ENCODE measurements around the gene GSG1L. TPM values are rescaled to one million over a fixed set of nuclear protein-coding genes. Genes with fewer than 3 reads are reported as not detected.

The GSG1L gene
- total and polyA plus RNA-seq, 9 of the 15 experiments (the other 6 are each of a cell fraction or from before 2014, with no cell fraction given), result not detected

- ChIA-PET POLR2A (interaction anchor here (0.9 kb wide), 1 partner anchor 9 kb away, joined by 3 read pairs; no protein-coding TSS in a partner anchor), CTCF (ENCODE audit: low intra/inter-chr PET ratio) (no interaction called here)
- no TSS peak for BruUV-seq (replicated peaks)
- Histone ChIP-seq H2AFZ (ENCODE audit: low read depth, low read length) (no peak overlapping the region), H3K27ac (ENCODE audit: extremely low read depth, low read depth, low read length) (no peak overlapping the region), H3K4me2 (ENCODE audit: insufficient read depth, low read length) (no peak overlapping the region), H3K79me2 (ENCODE audit: control insufficient read depth, insufficient read depth, low read length) (no peaks in the 10 kb centered on the region), H3K27me3 (ENCODE audit: control insufficient read depth in 2 of 2, insufficient read depth in 2 of 2, low read length in 2 of 2) (peaks cover 14 to 47% of the 10 kb centered on the region in 2 experiments; a peak in 4 of 5 replicates), H3K4me3 (no peak overlapping the region), H3K36me3 (ENCODE audit: control insufficient read depth, insufficient read depth, low read length) (no peaks in the 10 kb centered on the region), H3K9me3 (replicated peaks; ENCODE audit: control insufficient read depth, insufficient read depth, low read depth, low read length) (no peaks in the 10 kb centered on the region), H3K4me1 (replicated peaks in 1 of 2; ENCODE audit: control insufficient read depth in 2 of 2, insufficient read depth in 2 of 2, low read length in 2 of 2) (no peaks in the 10 kb centered on the region; a peak in 1 of 5 replicates), H3K9me1 (ENCODE audit: control insufficient read depth, insufficient read depth, low read length) (no peaks in the 10 kb centered on the region), H4K20me1 (replicated peaks; ENCODE audit: control insufficient read depth, insufficient read depth, low read length) (peaks cover 3% of the 10 kb centered on the region; the same call in 1 of the 2 replicates), H3K9ac (ENCODE audit: insufficient read depth in 1 of 2, low read depth in 2 of 2, low read length in 2 of 2) (no peak overlapping the region)
- in situ Hi-C loops (cut with MboI), result no loop called here
- FAIRE-seq (no peak), ATAC-seq (no peak), DNase-seq (ENCODE audit: extremely low read depth in 1 of 4, low spot score in 3 of 4) (no peak)
- intact Hi-C loops (cut with micrococcal nuclease), result no loop called here
- 2% methylated on average over 3 of the region's 3 CpGs for WGBS (ENCODE audit: insufficient coverage, low coverage, missing lambda C conversion rate)
- TF ChIP-seq POLR3G (IDR thresholded peaks at IDR 0.05; ENCODE audit: extremely low read depth, insufficient read length, insufficient replicate concordance) (no peak), DACH1 (IDR thresholded peaks at IDR 0.05; ENCODE audit: partially characterized antibody) (no peak), ZNF407 (IDR thresholded peaks at IDR 0.05; ENCODE audit: low read depth) (no peak), EP400 (IDR thresholded peaks at IDR 0.05) (no peak)
Measured at GRCh38 chr16:27853651-27854050, 209.9 kb downstream of the GSG1L start.

Data from K562 (cell line).